Measurements from ENCODE around the gene TSHZ2. TPM values are rescaled to one million over a fixed set of nuclear protein-coding genes. Genes with fewer than 3 reads are reported as not detected.
"Not testable (repeated sequence)": the region's sequence is repeated elsewhere in the genome, so short reads cannot be mapped to it uniquely, and the experiment has no call there.

The TSHZ2 gene
- total and polyA plus RNA-seq, 7 donors = 1.2 to 32.7 (median 14.0) TPM

DNA sequence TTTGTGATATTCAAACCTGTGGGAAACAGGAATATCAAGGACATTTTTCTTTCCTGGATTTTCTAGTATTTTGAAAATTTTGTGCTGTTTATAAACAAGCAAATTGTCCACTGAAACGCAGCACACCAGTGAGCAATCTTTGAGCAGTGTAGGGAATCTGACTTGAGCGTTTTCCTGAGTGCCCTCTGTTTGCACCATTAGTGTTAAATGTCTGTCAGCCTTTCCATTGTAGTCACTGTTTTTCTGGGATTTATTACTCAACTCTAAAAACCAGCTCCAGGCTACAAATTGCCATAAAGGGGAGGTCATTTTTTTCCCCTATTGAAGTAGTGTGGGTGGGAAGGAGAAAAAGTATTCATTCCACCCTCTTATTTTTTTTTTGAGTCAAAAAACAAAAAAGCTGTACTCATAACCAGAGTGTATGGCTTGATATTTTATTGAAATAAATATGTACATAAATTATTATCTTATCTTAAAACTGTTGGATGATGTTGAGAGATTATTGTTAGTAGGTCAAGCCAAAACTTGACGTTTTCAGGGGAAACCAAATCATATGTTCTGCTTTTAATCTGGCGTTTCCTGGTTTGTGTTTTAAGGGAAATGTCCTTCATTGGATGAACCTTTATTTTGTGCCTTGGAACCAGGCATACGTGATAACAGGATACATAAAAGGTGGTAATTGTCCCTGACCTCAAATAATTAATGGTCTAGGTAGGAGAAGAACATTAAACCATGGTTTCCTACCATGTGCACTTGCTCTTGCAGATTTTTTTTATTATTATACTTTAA, 51.8 kb downstream of the TSHZ2 start:
- TF ChIP-seq EP300 (IDR thresholded peaks at IDR 0.05) (no peak), POLR2AphosphoS5 (IDR thresholded peaks at IDR 0.05) (no peak), POLR2A (IDR thresholded peaks at IDR 0.05) (no peak)
- TF ChIP-seq, protein P1, sequence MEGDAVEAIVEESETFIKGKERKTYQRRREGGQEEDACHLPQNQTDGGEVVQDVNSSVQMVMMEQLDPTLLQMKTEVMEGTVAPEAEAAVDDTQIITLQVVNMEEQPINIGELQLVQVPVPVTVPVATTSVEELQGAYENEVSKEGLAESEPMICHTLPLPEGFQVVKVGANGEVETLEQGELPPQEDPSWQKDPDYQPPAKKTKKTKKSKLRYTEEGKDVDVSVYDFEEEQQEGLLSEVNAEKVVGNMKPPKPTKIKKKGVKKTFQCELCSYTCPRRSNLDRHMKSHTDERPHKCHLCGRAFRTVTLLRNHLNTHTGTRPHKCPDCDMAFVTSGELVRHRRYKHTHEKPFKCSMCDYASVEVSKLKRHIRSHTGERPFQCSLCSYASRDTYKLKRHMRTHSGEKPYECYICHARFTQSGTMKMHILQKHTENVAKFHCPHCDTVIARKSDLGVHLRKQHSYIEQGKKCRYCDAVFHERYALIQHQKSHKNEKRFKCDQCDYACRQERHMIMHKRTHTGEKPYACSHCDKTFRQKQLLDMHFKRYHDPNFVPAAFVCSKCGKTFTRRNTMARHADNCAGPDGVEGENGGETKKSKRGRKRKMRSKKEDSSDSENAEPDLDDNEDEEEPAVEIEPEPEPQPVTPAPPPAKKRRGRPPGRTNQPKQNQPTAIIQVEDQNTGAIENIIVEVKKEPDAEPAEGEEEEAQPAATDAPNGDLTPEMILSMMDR (IDR thresholded peaks at IDR 0.05) = no peak
- intact Hi-C loops (cut with DNase I) = no loop called here
- H3K27ac ChIP-seq = no peak overlapping the region
- DNase-seq = no peak
- 36 to 39% methylated on average over 5 of the region's 5 CpGs for WGBS, 2 donors
- H3K36me3 ChIP-seq = no peaks in the 10 kb centered on the region
- no peaks in the 10 kb centered on the region for H3K4me1 ChIP-seq
- no peaks in the 10 kb centered on the region for H3K9me3 ChIP-seq
- no peaks in the 10 kb centered on the region for H3K27me3 ChIP-seq
- H3K4me3 ChIP-seq = no peak overlapping the region

DNA sequence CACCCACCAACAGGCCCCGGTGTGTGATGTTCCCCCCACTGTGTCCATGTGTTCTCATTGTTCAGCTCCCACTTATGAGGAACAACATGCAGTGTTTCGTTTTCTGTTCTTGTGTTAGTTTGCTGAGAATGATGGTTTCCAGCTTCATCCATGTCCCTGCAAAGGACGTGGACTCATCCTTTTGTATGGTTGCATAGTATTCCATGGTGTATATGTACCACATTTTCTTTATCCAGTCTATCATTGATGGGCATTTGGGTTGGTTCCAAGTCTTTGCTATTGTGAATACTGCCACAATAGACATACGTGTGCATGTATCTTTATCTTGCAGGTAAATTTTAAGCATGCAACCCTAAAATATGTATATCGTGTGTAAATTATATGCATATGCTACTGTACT, 52.5 kb downstream of the TSHZ2 start:
- H3K36me3 ChIP-seq; H3K4me1 ChIP-seq; H3K9me3 ChIP-seq; H3K4me3 ChIP-seq; H3K27ac ChIP-seq; H3K27me3 ChIP-seq; DNase-seq; intact Hi-C loops (cut with DNase I): not testable (repeated sequence)
- 88 to 94% methylated on average over 5 of the region's 5 CpGs for WGBS, 2 donors

DNA sequence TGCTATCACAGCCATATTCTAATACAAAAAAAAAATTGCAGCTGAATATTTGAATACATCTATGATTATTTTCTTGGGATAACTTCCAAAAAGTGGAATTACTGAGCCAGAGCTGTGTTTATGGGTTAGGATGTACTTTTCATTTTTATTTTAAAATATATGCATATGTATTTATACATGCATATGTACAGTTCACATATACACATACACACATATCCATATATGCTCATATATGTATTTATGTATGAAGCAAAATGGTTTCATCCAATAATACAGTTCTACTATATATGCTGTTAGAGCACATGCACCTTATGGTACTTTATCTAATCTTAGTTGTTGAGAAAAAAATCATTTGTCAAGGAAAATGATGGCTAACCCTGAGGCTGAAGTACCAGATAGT, 54.9 kb downstream of the TSHZ2 start:
- intact Hi-C loops (cut with DNase I) = no loop called here
- no peaks in the 10 kb centered on the region for H3K9me3 ChIP-seq
- no peaks in the 10 kb centered on the region for H3K27me3 ChIP-seq
- H3K4me1 ChIP-seq = no peaks in the 10 kb centered on the region
- no peak for DNase-seq
- H3K36me3 ChIP-seq = no peaks in the 10 kb centered on the region
- no peak for TF ChIP-seq POLR2A (IDR thresholded peaks at IDR 0.05)
- TF ChIP-seq EP300 (IDR thresholded peaks at IDR 0.05) = no peak
- TF ChIP-seq, protein P1 (IDR thresholded peaks at IDR 0.05) = no peak
- TF ChIP-seq POLR2AphosphoS5 (IDR thresholded peaks at IDR 0.05) = no peak
- no peak overlapping the region for H3K4me3 ChIP-seq
- no peak overlapping the region for H3K27ac ChIP-seq

DNA sequence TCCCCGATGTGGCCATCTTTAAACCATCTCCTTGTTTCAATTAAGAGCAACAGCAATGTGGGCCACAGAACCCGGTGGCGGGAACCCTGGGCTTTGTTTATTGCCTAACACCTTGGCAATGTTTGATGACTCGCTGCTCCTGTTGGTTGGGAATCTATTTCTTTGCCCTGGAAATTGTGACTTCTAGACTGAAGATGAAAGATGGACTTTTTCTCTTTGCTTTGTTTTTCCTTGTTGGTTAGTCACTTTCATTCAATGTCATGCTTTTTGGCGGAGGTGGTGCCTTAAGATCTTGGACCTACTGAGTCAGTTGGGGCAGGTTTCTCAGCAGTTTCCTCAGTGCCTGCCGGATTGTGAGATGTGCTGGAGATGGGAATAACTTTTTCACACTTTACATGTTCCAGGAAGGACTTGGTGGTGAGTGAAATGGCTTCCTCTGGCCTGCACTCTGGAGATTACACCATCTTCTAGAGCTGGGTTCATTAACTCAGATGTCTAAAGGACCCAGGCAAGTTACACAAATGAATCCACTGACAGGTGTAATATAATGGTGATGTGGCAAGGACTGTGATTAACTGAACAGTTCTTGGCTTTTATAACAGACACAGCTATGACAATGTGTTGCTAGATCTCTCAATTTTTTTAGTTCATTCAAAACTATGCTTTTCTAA, 56.3 kb downstream of the TSHZ2 start:
- intact Hi-C loops (cut with DNase I) = no loop called here
- Histone ChIP-seq H3K36me3 (no peaks in the 10 kb centered on the region), H3K4me3 (no peak overlapping the region), H3K9me3 (no peaks in the 10 kb centered on the region), H3K27me3 (no peaks in the 10 kb centered on the region), H3K4me1 (no peaks in the 10 kb centered on the region), H3K27ac (no peak overlapping the region)
- WGBS, 2 donors = 85 to 86% methylated on average over 6 of the region's 6 CpGs
- TF ChIP-seq EP300 (IDR thresholded peaks at IDR 0.05) = no peak
- no peak for TF ChIP-seq POLR2A (IDR thresholded peaks at IDR 0.05)
- DNase-seq = no peak

DNA sequence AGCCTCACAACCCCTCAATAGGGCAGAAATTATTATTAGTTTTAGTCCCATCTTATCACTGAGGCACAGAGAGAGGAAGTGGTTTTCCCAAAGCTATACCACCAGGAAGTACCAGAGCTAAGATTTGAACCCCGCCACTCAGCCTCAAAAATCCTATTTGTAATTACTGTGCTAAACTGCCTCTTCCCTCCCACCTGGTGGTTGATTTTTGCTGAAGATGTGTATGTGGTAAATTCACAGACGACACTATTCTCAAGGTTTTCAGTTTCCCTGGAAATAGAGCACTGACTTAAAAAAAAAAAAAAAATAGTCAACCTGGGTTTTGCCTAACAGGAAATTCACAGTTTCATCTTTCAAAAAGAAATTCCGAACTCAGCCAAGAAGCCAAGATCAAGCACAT, 57.9 kb downstream of the TSHZ2 start:
- intact Hi-C loops (cut with DNase I) = no loop called here

More for the DNA sequence above, 57.9 kb downstream of the TSHZ2 start:
- Histone ChIP-seq H3K4me1 (no peaks in the 10 kb centered on the region), H3K9me3 (no peaks in the 10 kb centered on the region), H3K27me3 (no peaks in the 10 kb centered on the region), H3K36me3 (no peaks in the 10 kb centered on the region), H3K4me3 (no peak overlapping the region), H3K27ac (no peak overlapping the region)
- TF ChIP-seq, protein P1 (IDR thresholded peaks at IDR 0.05) = no peak
- TF ChIP-seq POLR2A (IDR thresholded peaks at IDR 0.05) = no peak
- no peak for TF ChIP-seq EP300 (IDR thresholded peaks at IDR 0.05)
- TF ChIP-seq POLR2AphosphoS5 (IDR thresholded peaks at IDR 0.05) = no peak
- WGBS, 2 donors = 59 to 61% methylated on average over 3 of the region's 3 CpGs
- no peak for DNase-seq
